Stimulated activated CD8-positive, alpha-beta memory T cell treated with anti-CD3 and anti-CD28 coated beads, Interleukin-15, amount 100 ng/mL, for 24 hours (primary cell): Measurements from ENCODE around the gene MCRIP2.
A peak's percentile ranks its signal among the peaks of the same experiment; 100 is the strongest.
"Not testable (repeated sequence)": the region's sequence is repeated elsewhere in the genome, so short reads cannot be mapped to it uniquely, and the experiment has no call there.

Experiments
- DNase-seq: peaks from one replicate; pipeline ENCODE4 v3.0.0-alpha.2; 2020; ENCODE audit warnings: low read depth

The MCRIP2 gene

DNA sequence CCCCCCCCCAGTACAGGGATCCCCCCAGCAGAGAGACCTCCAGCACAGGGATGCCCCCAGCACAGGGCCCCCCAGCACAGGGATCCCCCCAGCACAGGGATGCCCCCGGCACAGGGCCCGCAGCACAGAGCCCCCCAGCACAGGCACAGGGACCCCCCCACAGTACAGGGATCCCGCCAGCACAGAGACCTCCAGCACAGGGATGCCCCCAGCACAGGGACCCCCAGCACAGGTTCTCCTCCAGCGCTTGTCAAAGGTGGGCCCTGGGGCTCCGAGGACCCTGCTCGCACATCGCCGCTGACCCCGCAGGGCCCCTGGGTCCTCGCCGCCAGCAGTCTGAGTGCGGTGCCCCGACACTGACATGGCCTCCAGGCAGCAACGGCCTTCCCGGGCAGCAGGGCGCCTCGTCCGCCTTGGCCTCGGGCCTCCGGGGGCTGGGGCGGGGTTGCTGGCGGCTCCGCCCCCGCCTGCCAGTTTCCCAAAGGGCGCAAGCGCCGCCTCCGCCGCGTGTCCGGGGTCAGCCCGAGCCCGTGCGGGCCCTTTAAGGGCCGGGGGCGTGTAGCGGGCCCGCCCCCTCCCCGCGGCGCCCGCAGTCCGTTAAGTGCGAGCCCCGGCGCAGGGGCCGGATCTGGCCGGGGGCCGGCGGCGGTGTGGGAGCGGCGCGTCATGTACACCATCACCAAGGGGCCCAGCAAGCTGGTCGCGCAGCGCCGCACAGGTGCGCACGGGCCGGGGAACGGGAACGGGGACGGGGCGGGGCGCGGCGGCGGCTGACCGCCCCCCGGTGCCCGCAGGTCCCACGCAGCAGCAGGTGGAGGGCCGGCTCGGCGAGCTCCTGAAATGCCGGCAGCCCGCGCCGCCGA is at the start of gene MCRIP2:
Gene MCRIP2, plus strand, starts transcription at position 503 of the 863 bp plus-strand sequence. Its CDS starts 164 bp downstream, at position 667.
- peak; percentile 46 for DNase-seq

DNA sequence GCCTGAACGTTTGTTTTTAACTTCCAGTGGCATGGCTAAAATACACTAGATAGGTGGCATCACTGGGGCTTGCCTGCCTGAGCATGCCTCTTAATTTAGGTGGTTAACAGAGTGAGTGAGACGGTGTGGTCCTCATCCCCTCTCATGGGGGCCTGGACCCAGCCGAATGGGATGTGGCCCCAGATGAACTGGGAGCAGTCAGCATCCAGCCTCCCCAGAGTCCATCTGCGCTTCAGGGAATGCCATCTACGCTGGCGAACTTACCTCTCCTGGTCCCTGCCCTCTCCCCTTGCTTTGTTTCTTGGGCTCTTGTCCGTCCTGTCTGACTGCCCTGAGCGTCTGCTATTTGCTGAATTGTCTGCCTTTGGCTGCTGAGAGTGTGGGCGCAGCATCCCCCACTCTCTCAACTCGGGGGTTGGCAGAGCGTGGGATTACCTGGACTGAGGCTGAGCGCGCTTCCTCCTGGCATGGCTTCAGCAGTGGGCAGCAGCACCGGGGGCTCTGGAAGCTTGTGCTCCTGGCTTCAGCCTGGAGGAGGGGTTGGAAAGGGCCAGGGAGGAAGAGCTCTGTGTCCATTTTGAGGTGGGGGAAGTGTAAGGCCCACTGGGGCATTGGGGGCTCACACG is 49.6 kb upstream of the MCRIP2 start:
- no peak for DNase-seq

GRCh38 chr16:592518-593306 is 48.9 kb upstream of the MCRIP2 start:
- no peak for DNase-seq

DNA sequence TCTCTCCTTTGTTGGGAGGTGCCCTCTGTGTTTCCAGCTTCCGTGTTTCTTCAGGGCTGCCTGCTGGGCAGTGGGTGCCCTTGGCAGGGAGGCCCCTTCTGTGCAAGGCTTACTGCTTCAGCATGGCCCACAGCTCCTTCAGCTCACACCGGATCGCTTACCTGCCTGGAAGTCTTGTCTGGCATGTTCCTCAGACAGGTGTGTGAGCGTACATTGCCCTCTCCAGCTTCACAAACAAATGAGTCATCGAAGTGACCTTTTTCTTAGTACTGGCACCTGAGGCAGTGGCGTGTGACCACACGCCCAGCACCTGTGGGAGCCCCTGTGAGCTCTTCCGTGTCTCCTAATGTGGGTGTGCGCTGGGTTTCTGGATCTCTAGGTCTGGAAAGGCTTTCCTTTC is 48.2 kb upstream of the MCRIP2 start:
- DNase-seq = no peak

DNA sequence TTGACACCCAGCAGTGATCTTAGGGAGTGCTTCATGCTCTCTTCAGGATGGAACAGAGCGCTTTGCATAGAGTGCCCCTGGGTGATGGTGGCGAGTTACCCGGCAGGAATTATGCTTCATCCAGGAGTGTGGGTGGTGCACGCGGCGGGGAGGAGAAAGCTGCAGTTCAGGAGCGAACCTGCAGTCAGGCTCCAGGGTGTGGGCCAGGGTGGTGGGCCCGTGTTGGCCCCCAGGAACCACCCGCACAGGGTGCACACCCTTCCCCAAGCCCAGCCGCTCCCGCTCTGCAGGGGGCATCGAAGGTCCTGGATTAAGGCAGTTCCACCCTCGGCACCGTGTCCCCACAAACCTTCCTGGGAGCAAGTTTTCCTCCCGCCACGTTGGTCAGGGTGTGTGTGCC is 47.8 kb upstream of the MCRIP2 start:
- DNase-seq = no peak

DNA sequence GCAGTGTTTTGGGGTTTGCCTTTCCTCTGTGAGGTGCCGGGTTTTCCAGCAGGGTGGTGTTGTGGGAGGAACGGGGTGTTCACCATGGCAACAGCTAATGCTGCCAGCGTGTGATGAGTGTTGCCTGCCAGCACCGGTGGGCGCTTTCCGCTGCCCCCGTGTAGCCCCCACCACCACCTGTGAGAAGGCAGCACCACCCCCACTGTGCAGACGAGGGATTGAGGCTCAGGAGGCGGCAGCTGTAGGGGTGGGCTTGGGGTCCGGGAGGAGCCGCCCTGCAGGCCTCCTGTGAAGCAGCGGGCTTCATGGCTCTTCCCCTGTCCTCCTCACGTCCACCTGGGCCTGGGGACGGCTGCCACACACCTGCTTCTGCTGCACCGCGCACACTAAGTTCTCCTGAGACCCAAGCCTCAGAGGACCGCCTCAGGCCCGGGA is 46.5 kb upstream of the MCRIP2 start:
- DNase-seq = no peak

DNA sequence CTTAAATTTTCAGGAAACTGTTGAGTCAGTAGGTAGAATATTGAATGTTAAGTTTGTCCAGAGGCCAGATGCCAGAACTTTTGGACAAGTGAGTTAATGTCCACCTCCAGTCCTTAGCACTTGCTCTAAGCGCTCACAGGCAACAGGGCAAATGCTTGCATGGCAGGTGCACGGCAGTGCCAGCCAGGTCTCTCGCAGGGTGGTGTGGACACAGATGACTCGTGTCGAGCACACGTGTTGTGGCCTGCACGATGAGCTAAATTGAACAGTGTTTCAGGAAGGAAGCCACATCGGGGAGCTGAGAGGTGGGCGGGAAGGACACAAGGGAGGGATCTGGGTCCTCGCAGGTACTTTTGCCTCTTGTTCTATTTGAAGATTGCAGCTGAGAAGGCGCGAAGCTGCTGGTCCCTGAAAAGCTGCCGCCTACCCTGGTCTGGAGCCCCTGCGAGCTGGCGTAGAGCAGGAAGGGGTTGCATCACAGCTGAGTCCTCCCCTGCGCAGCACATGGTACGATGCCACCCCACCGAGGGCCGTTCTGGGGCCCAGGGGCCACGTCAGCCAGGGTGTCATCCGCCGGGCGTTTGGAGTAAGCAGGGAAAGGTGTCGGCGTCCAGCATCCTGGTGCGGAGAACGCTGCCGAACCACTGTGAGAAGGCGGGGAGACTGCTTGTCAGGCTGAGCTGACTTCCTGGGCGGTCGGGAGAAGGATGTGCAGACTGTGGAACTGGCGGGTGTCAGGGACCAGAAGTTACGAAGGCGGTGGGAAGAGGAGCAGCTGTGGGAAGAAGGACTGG is 45.5 kb upstream of the MCRIP2 start:
- no peak for DNase-seq

- no peak for DNase-seq
Observed at GRCh38 chr16:596736-597060, 44.9 kb upstream of the MCRIP2 start.

DNA sequence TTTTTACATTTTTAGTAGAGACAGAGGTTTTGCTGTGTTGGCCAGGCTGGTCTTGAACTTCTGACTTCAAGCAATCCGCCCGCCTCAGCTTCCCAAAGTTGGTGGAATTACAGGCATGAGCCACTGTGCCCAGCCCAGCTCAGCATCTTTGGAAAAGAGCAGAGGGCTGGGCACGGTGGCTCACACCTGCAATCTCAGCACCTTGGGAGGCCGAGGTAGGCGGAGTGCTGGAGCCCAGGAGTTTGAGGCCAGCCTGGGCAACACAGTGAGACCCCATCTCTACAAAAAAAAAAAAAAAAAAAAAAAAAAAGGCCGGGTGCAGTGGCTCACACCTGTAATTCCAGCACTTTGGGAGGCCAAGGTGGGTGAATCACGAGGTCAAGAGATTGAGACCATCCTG is 44.0 kb upstream of the MCRIP2 start:
- DNase-seq = not testable (repeated sequence)

DNA sequence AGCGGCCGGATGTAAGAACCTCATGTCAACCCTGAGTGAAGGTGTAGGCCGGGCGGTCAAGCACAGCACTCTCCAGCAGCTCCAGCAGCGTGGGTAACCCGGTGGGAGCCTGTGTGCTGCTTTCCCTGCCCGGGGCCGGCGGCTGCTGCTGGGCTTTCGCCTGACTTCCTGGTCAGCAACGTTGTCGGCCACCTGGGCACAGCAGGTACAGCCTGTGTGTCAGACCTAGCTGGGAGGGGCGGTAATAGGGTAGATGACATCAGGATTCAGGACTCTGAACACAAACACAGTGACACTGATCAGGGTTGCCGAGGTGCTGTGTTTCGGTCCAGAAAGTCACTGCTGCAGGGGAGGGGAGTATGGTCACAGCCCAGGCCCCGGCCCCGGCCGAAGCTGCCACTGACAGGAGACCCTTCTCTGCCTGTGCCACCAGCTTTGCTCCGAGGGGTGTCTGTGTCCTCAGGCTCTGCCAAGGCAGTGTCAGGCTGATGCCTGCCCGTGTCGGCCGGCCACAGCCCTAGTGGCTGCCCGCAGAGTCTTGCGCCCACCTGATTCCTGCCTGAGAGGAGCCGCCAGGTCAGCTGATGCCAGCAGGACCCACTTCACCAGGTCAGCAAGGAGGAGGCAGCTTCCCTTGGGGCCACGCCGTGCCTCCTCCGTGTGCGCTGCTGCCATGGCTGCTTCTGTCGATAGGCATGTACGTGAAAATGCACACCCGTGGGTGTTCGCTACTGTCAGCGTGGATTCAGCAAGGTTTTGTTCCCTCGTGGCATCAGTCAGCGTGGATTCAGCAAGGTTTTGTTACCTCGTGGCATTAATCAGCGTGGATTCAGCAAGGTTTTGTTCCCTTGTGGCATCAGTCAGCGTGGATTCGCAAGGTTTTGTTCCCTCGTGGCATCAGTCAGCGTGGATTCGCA is 42.5 kb upstream of the MCRIP2 start:
- no peak for DNase-seq

GRCh38 chr16:600781-601180 is 40.8 kb upstream of the MCRIP2 start:
- no peak for DNase-seq

DNA sequence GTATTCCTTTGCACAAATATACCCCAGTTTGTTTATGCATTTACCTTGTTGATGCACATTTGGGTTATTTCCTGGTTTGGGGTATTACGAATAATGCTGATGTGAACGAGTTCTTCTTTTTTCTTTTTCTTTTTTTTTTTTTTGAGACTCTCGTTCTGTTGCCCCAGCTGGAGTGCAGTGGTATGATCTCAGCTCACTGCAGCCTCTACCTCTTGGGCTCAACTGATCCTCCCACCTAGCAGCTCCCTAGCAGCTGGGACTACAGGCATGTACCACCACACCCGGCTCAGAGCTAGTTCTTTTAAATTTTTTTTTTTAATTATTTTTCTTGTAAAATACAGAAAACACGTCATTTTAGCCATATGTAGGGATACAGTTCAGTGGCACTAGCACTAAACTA is 37.7 kb upstream of the MCRIP2 start:
- DNase-seq = no peak

- DNase-seq = no peak
Observed at GRCh38 chr16:606656-607307, 34.8 kb upstream of the MCRIP2 start.

GRCh38 chr16:608019-608418 is 33.6 kb upstream of the MCRIP2 start:
- no peak for DNase-seq

GRCh38 chr16:609316-609715 is 32.3 kb upstream of the MCRIP2 start:
- no peak for DNase-seq

DNA sequence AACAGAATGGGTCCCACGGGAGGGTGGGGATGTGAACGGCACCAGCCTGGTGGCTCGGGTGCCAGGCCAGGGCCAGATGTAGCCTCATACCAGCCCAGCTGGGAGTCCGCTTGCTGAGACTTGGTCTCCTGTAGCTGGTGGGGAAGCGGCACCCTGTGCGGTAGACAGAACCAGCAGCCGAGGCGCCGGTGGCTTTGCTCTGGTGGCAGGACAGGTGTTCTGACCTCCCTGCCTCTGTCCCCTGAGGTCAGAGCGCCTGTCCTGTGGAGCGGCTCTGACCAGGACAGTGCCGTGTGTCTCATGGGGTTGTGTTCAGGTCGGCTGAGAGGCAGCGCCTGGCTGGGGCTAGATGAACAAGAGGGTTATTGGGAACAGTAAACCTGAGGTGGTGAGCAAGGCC is 31.6 kb upstream of the MCRIP2 start:
- DNase-seq = no peak

- DNase-seq = peak; percentile 29
Observed at GRCh38 chr16:610513-611381, 30.9 kb upstream of the MCRIP2 start.

DNA sequence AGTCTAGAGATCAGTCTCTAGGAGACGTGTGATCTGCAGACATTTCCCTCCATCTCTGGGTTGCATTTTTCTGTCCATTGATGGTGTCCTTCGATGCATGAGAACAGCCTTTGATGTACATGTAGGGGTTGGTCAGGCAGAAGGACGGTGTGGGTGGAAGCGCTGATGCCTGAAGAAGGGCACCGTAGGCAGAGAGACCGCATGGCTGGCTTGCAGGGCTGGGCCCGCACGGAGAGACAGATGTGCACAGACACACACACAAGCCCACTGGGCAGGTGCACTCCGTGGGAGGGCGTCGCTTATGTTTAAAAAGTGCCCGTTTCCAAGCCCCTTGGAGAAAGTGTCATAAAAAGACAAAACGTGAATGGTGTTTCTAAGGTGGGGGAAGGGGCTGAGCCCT is 26.5 kb upstream of the MCRIP2 start:
- DNase-seq = no peak
